A673 (cell line): ENCODE data around the gene CYP2A13. TPM values are rescaled to one million over a fixed set of nuclear protein-coding genes. Genes with fewer than 3 reads are reported as not detected.

Experiments
- BruUV-seq: library from RNA; stranded (reverse); fragments of 400-500 nt; replicated peaks from 2 replicates; lab custom pipeline; 2021; lab: Mats Ljungman, UMichigan
- CTCF ChIA-PET: fragments of 300-600 bp; sonication (Branson Sonifier 250); formaldehyde crosslinking; loops from one replicate; lab custom pipeline; 2022; ENCODE audit warnings: antibody characterized with exemption; lab: Charles Lee
- POLR2A ChIA-PET: fragments of 300-600 bp; sonication (Branson Sonifier 250); formaldehyde crosslinking; loops from one replicate; lab custom pipeline; 2022; ENCODE audit warnings: antibody characterized with exemption; ENCODE audit not compliant: low non-redundant PET; lab: Charles Lee
- DNase-seq: peaks from one replicate; pipeline ENCODE4 v3.0.0-alpha.2; 2015; ENCODE audit warnings: low spot score
- H3K27ac ChIP-seq: fragments of 200-600 bp; sonication (generic); 2 replicates; pipeline ENCODE4 v1.5.1; 2016; ENCODE audit warnings: mixed run types, low read depth, mild to moderate bottlenecking, mixed read lengths, antibody characterized with exemption, low read length; ENCODE audit not compliant: poor library complexity, severe bottlenecking
- H3K27me3 ChIP-seq: fragments of 200-600 bp; sonication (generic); replicated peaks from 2 replicates; pipeline ENCODE4 v1.6.1; 2017; ENCODE audit warnings: mixed run types, low read depth, mild to moderate bottlenecking, mixed read lengths, antibody characterized with exemption, low read length; ENCODE audit not compliant: insufficient read depth, poor library complexity
- H3K36me3 ChIP-seq: fragments of 200-600 bp; sonication (generic); 2 replicates; pipeline ENCODE4 v1.6.1; 2016; ENCODE audit warnings: mixed run types, mild to moderate bottlenecking, mixed read lengths, antibody characterized with exemption, low read length; ENCODE audit not compliant: insufficient read depth, poor library complexity, severe bottlenecking
- H3K4me1 ChIP-seq: fragments of 200-600 bp; sonication (generic); 2 replicates; pipeline ENCODE4 v1.6.1; 2017; ENCODE audit warnings: mixed run types, mild to moderate bottlenecking, mixed read lengths, antibody characterized with exemption, low read length; ENCODE audit not compliant: insufficient read depth, poor library complexity, severe bottlenecking
- H3K4me3 ChIP-seq: fragments of 200-600 bp; sonication (generic); 2 replicates; pipeline ENCODE4 v1.5.1; 2016; ENCODE audit warnings: low read depth, mixed run types, mild to moderate bottlenecking, mixed read lengths, low read length; ENCODE audit not compliant: poor library complexity, severe bottlenecking
- H3K9me3 ChIP-seq: fragments of 200-600 bp; sonication (generic); 2 replicates; pipeline ENCODE4 v1.6.1; 2016; ENCODE audit warnings: mixed run types, low read depth, mild to moderate bottlenecking, mixed read lengths, antibody characterized with exemption, low read length; ENCODE audit not compliant: poor library complexity, severe bottlenecking
- CTCF ChIP-seq: fragments of 300-800, 200-600 bp; sonication (generic); conservative IDR thresholded peaks from 2 replicates; pipeline ENCODE4 v1.5.1; 2017; ENCODE audit warnings: low read depth, mild to moderate bottlenecking, antibody characterized with exemption, low read length, moderate library complexity, mixed read lengths
- EZH2 ChIP-seq: fragments of 200-600 bp; sonication (generic); IDR thresholded peaks from 2 replicates; pipeline ENCODE4 v1.6.1; 2017; ENCODE audit warnings: borderline replicate concordance, low read depth, mild to moderate bottlenecking, mixed read lengths, antibody characterized with exemption, low read length; ENCODE audit not compliant: poor library complexity, severe bottlenecking
- intact Hi-C: fragments of 100-400 bp; cut with micrococcal nuclease; formaldehyde crosslinking; loops from one replicate; pipeline ENCODE4 v1.10.0; 2022; ENCODE audit not compliant: unreplicated experiment
- total RNA-seq: library from RNA; stranded (reverse); gene quantifications from 2 replicates; pipeline ENCODE4 v1.2.3, GENCODE V29; 2021

CYP2A13 gene
- total RNA-seq, 1 experiment from 2014 or later = not detected

- intact Hi-C loops = no loop called here
- no peak for TF ChIP-seq EZH2
- no peak for TF ChIP-seq CTCF
- peaks cover 27% of the 10 kb centered on the region for H3K27me3 ChIP-seq
- no peaks in the 10 kb centered on the region for H3K36me3 ChIP-seq
- ChIA-PET CTCF (interaction anchor here (0.6 kb wide), 1 partner anchor 239 kb away, joined by 3 read pairs; no protein-coding TSS in a partner anchor), POLR2A (no interaction called here)
- H3K4me3 ChIP-seq = no peak overlapping the region
- no peaks in the 10 kb centered on the region for H3K9me3 ChIP-seq
- no peaks in the 10 kb centered on the region for H3K4me1 ChIP-seq
- DNase-seq = no peak
- BruUV-seq = no TSS peak
- no peak overlapping the region for H3K27ac ChIP-seq
These were observed 1.7 kb downstream of the CYP2A13 start for GRCh38 chr19:41089959-41090358.

- no peaks in the 10 kb centered on the region for H3K4me1 ChIP-seq
- H3K4me3 ChIP-seq = no peak overlapping the region
- H3K27me3 ChIP-seq = no peaks in the 10 kb centered on the region
- no peaks in the 10 kb centered on the region for H3K36me3 ChIP-seq
- BruUV-seq = no TSS peak
- DNase-seq = no peak
- no peaks in the 10 kb centered on the region for H3K9me3 ChIP-seq
- ChIA-PET POLR2A (no interaction called here), CTCF (interaction anchor here (0.6 kb wide), 1 partner anchor 49 kb away, joined by 8 read pairs; no protein-coding TSS in a partner anchor)
- H3K27ac ChIP-seq = no peak overlapping the region
- TF ChIP-seq CTCF = no peak
- TF ChIP-seq EZH2 = no peak
- intact Hi-C loops = no loop called here
These were observed 7.5 kb downstream of the CYP2A13 start for GRCh38 chr19:41095703-41096102.

- BruUV-seq = no TSS peak
- TF ChIP-seq CTCF = no peak
- TF ChIP-seq EZH2 = no peak
- H3K4me1 ChIP-seq = no peaks in the 10 kb centered on the region
- H3K4me3 ChIP-seq = no peak overlapping the region
- ChIA-PET CTCF (no interaction called here), POLR2A (no interaction called here)
- no peak overlapping the region for H3K27ac ChIP-seq
- no peaks in the 10 kb centered on the region for H3K27me3 ChIP-seq
- H3K9me3 ChIP-seq = no peaks in the 10 kb centered on the region
- intact Hi-C loops = no loop called here
- no peaks in the 10 kb centered on the region for H3K36me3 ChIP-seq
- DNase-seq = no peak
These were observed 8.1 kb downstream of the CYP2A13 start for GRCh38 chr19:41096353-41096752.
